ENCODE measurements around the gene PSPH. TPM values are rescaled to one million over a fixed set of nuclear protein-coding genes. Genes with fewer than 3 reads are reported as not detected.
"Not testable (repeated sequence)": the region's sequence is repeated elsewhere in the genome, so short reads cannot be mapped to it uniquely, and the experiment has no call there.

The PSPH gene
- total RNA-seq, 1 donor from 2014 or later, result 42.5 TPM

GRCh38 chr7:56079450-56080185, 28.4 kb upstream of the PSPH start:
- TF ChIP-seq CTCF (conservative IDR thresholded peaks at IDR 0.05), result no peak
- no peak for DNase-seq (ENCODE audit: low read depth, low spot score)
- no peak overlapping the region for H3K27ac Mint-ChIP-seq (ENCODE audit: unreplicated experiment)
- H3K36me3 Mint-ChIP-seq (ENCODE audit: low read depth), result peaks cover 5% of the 10 kb centered on the region
- no peaks in the 10 kb centered on the region for H3K27me3 Mint-ChIP-seq (ENCODE audit: low read depth)
- no peak overlapping the region for H3K4me3 Mint-ChIP-seq
- no peaks in the 10 kb centered on the region for H3K9me3 Mint-ChIP-seq
- H3K4me1 Mint-ChIP-seq, result no peaks in the 10 kb centered on the region

GRCh38 chr7:56078196-56078595, 27.0 kb upstream of the PSPH start:
- no peak for DNase-seq (ENCODE audit: low read depth, low spot score)

GRCh38 chr7:56077681-56078080, 26.4 kb upstream of the PSPH start:
- H3K27ac Mint-ChIP-seq (ENCODE audit: unreplicated experiment), result no peak overlapping the region
- H3K9me3 Mint-ChIP-seq, result no peaks in the 10 kb centered on the region
- H3K4me1 Mint-ChIP-seq, result peaks cover 4% of the 10 kb centered on the region
- peaks cover 11% of the 10 kb centered on the region for H3K36me3 Mint-ChIP-seq (ENCODE audit: low read depth)
- H3K27me3 Mint-ChIP-seq (ENCODE audit: low read depth), result no peaks in the 10 kb centered on the region
- no peak for TF ChIP-seq CTCF (conservative IDR thresholded peaks at IDR 0.05)
- no peak for DNase-seq (ENCODE audit: low read depth, low spot score)
- no peak overlapping the region for H3K4me3 Mint-ChIP-seq

More at GRCh38 chr7:56078196-56078595, 27.0 kb upstream of the PSPH start:
- Mint-ChIP-seq H3K4me1 (peaks cover 4% of the 10 kb centered on the region), H3K27ac (ENCODE audit: unreplicated experiment) (no peak overlapping the region), H3K27me3 (ENCODE audit: low read depth) (no peaks in the 10 kb centered on the region), H3K36me3 (ENCODE audit: low read depth) (peaks cover 7% of the 10 kb centered on the region), H3K4me3 (no peak overlapping the region), H3K9me3 (no peaks in the 10 kb centered on the region)
- TF ChIP-seq CTCF (conservative IDR thresholded peaks at IDR 0.05), result no peak

GRCh38 chr7:56074371-56074791, 23.1 kb upstream of the PSPH start:
- H3K9me3 Mint-ChIP-seq, result no peaks in the 10 kb centered on the region
- H3K36me3 Mint-ChIP-seq (ENCODE audit: low read depth), result peaks cover 16% of the 10 kb centered on the region
- H3K4me3 Mint-ChIP-seq, result no peak overlapping the region
- peak; percentile 96 for TF ChIP-seq CTCF (conservative IDR thresholded peaks at IDR 0.05)
- H3K4me1 Mint-ChIP-seq, result peaks cover 4% of the 10 kb centered on the region
- no peak overlapping the region for H3K27ac Mint-ChIP-seq (ENCODE audit: unreplicated experiment)
- H3K27me3 Mint-ChIP-seq (ENCODE audit: low read depth), result no peaks in the 10 kb centered on the region
- DNase-seq (ENCODE audit: low read depth, low spot score), result peak; percentile 84

- not testable (repeated sequence) for H3K9me3 Mint-ChIP-seq; H3K4me3 Mint-ChIP-seq; DNase-seq (ENCODE audit: low read depth, low spot score); H3K27ac Mint-ChIP-seq (ENCODE audit: unreplicated experiment); H3K27me3 Mint-ChIP-seq (ENCODE audit: low read depth)
- Mint-ChIP-seq H3K36me3 (ENCODE audit: low read depth) (peaks cover 21% of the 10 kb centered on the region), H3K4me1 (peaks cover 26% of the 10 kb centered on the region)
These were observed 15.1 kb upstream of the PSPH start for GRCh38 chr7:56066376-56066775.

- H3K4me1 Mint-ChIP-seq, result peaks cover 26% of the 10 kb centered on the region
- H3K27me3 Mint-ChIP-seq (ENCODE audit: low read depth), result no peaks in the 10 kb centered on the region
- peak within 1 kb of the TSS; percentile 96 for H3K27ac Mint-ChIP-seq (ENCODE audit: unreplicated experiment)
- TF ChIP-seq CTCF (conservative IDR thresholded peaks at IDR 0.05), result no peak
- peaks cover 16% of the 10 kb centered on the region for H3K36me3 Mint-ChIP-seq (ENCODE audit: low read depth)
- DNase-seq (ENCODE audit: low read depth, low spot score), result peak; percentile 82
- peak within 1 kb of the TSS; percentile 94 for H3K4me3 Mint-ChIP-seq
- no peaks in the 10 kb centered on the region for H3K9me3 Mint-ChIP-seq
These were observed 12.8 kb upstream of the PSPH start, which contains the start of gene SUMF2 for GRCh38 chr7:56063882-56064625. TSS of gene SUMF2 (plus strand) at chr7:56064286. CDS start at chr7:56064312, 26 bp downstream.

Data from neural crest cell (in vitro differentiated cells).